Skin of body (tissue), 2 donors: Measurements from ENCODE around the gene PDE4D. TPM values are rescaled to one million over a fixed set of nuclear protein-coding genes. Genes with fewer than 3 reads are reported as not detected.

Experiments used
- DNase-seq: peaks from one replicate; lab custom pipeline; 2025; lab: John Stamatoyannopoulos, UW
- total RNA-seq: library from RNA; depleted of rRNA; stranded (reverse); fragments of >200 nt; gene quantifications from one replicate; pipeline ENCODE4 v1.2.3, GENCODE V29; 2014

The PDE4D gene
- total RNA-seq, 1 donor from 2014 or later, result 39.7 TPM

GRCh38 chr5:59838989-59839388, 54.5 kb downstream of the PDE4D start:
- no peak for DNase-seq

- DNase-seq, result no peak
These were observed 55.5 kb downstream of the PDE4D start for GRCh38 chr5:59838067-59838466.

- DNase-seq, result no peak
These were observed 56.5 kb downstream of the PDE4D start for GRCh38 chr5:59837071-59837470.

GRCh38 chr5:59835800-59836199, 57.7 kb downstream of the PDE4D start:
- no peak for DNase-seq

- DNase-seq, result no peak
These were observed 60.1 kb downstream of the PDE4D start for GRCh38 chr5:59833448-59833847.

GRCh38 chr5:59832577-59833301, 60.8 kb downstream of the PDE4D start:
- DNase-seq, result no peak

- no peak for DNase-seq
These were observed 62.1 kb downstream of the PDE4D start for GRCh38 chr5:59831326-59832010.

- no peak for DNase-seq
These were observed 62.9 kb downstream of the PDE4D start for GRCh38 chr5:59830536-59831200.

- no peak for DNase-seq
These were observed 63.6 kb downstream of the PDE4D start for GRCh38 chr5:59829922-59830321.

- DNase-seq, result no peak
These were observed 64.1 kb downstream of the PDE4D start for GRCh38 chr5:59829386-59829785.

- no peak for DNase-seq
These were observed 64.9 kb downstream of the PDE4D start for GRCh38 chr5:59828623-59829022.

GRCh38 chr5:59826996-59827395, 66.5 kb downstream of the PDE4D start:
- DNase-seq, result no peak

- DNase-seq, result no peak
These were observed 70.1 kb downstream of the PDE4D start for GRCh38 chr5:59823420-59823819.

GRCh38 chr5:59819806-59820205, 73.7 kb downstream of the PDE4D start:
- no peak for DNase-seq

GRCh38 chr5:59817536-59817935, 76.0 kb downstream of the PDE4D start:
- DNase-seq, result no peak

GRCh38 chr5:59816654-59817300, 76.7 kb downstream of the PDE4D start:
- DNase-seq, result no peak

- DNase-seq, result no peak
These were observed 79.0 kb downstream of the PDE4D start for GRCh38 chr5:59814537-59814872.

GRCh38 chr5:59813761-59814536, 79.6 kb downstream of the PDE4D start:
- DNase-seq, result peak; percentile 57

GRCh38 chr5:59810041-59810440, 83.5 kb downstream of the PDE4D start:
- DNase-seq, result peak; percentile 50

- DNase-seq, result no peak
These were observed 85.7 kb downstream of the PDE4D start for GRCh38 chr5:59807806-59808205.

GRCh38 chr5:59800347-59800893, 93.1 kb downstream of the PDE4D start:
- no peak for DNase-seq
